Measurements from ENCODE around the gene TRPM2.

DNA sequence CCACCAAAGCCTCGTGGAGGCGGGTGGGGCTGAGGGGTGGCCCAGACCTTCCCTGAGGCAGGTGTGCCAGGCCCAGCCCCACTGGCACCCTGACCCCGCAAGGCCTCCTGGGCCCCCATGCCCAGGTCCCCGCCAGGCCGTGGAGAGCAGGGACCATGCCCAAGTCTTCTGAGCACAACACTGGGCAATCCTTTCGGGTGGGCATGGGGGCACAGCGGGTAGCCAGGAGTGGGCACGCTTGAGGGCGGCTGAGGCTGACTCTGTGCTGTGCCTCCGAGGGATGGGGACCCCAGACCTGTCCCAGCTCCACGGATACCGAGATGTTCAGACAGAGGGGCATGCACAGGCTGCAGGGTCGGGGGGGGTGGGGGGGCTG, 27.2 kb upstream of the TRPM2 start:
- TF ChIP-seq KLF5 (IDR thresholded peaks at IDR 0.05; ENCODE audit: partially characterized antibody), result no peak
- TF ChIP-seq TBL1XR1 (IDR thresholded peaks at IDR 0.05; ENCODE audit: low read depth, low read length), result no peak
- TF ChIP-seq, protein P1, sequence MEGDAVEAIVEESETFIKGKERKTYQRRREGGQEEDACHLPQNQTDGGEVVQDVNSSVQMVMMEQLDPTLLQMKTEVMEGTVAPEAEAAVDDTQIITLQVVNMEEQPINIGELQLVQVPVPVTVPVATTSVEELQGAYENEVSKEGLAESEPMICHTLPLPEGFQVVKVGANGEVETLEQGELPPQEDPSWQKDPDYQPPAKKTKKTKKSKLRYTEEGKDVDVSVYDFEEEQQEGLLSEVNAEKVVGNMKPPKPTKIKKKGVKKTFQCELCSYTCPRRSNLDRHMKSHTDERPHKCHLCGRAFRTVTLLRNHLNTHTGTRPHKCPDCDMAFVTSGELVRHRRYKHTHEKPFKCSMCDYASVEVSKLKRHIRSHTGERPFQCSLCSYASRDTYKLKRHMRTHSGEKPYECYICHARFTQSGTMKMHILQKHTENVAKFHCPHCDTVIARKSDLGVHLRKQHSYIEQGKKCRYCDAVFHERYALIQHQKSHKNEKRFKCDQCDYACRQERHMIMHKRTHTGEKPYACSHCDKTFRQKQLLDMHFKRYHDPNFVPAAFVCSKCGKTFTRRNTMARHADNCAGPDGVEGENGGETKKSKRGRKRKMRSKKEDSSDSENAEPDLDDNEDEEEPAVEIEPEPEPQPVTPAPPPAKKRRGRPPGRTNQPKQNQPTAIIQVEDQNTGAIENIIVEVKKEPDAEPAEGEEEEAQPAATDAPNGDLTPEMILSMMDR (IDR thresholded peaks at IDR 0.05 in 2 of 3, conservative IDR thresholded peaks at IDR 0.05 in 1 of 3; ENCODE audit: control insufficient read depth in 2 of 3, extremely low read depth in 1 of 3, insufficient read depth in 1 of 3, low read depth in 3 of 3, low read length in 3 of 3), result no peak
